HL-60 (cell line): ENCODE measurements around the gene IBTK.

Experiments
- POLR2AphosphoS5 ChIP-seq: IDR thresholded peaks from 2 replicates; pipeline ENCODE4 v1.6.1; 2012; ENCODE audit warnings: low read depth
- TF ChIP-seq, protein P1 (sequence below): IDR thresholded peaks from one replicate; pipeline ENCODE4 v1.5.1; 2011; ENCODE audit warnings: low read length, control low read depth, inconsistent platforms; ENCODE audit not compliant: insufficient read depth
- TF ChIP-seq, protein P2 (sequence below): IDR thresholded peaks from 2 replicates; pipeline ENCODE4 v1.6.1; 2012; ENCODE audit warnings: low read depth; ENCODE audit not compliant: insufficient replicate concordance

DNA sequence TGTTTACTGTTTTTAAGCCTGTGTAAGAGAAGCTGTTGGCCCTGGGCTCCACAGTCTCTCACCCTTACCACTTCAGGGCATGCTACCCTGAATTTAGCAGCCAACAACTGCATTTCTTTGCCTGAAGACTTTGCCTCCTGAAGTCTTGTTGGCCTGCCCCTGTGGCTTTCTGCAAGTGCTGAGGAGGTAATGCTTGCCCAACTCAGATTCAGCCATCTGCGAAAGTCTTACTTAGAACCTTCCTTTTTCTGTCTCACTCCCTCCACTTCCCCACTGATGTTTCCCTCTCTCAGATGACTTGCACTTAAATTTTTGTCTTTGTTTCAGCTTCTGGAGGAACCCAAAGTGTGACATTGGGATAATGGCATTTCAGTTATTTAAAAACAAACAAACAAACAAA lies 11.8 kb upstream of the IBTK start:
- TF ChIP-seq, protein P1, sequence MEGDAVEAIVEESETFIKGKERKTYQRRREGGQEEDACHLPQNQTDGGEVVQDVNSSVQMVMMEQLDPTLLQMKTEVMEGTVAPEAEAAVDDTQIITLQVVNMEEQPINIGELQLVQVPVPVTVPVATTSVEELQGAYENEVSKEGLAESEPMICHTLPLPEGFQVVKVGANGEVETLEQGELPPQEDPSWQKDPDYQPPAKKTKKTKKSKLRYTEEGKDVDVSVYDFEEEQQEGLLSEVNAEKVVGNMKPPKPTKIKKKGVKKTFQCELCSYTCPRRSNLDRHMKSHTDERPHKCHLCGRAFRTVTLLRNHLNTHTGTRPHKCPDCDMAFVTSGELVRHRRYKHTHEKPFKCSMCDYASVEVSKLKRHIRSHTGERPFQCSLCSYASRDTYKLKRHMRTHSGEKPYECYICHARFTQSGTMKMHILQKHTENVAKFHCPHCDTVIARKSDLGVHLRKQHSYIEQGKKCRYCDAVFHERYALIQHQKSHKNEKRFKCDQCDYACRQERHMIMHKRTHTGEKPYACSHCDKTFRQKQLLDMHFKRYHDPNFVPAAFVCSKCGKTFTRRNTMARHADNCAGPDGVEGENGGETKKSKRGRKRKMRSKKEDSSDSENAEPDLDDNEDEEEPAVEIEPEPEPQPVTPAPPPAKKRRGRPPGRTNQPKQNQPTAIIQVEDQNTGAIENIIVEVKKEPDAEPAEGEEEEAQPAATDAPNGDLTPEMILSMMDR: no peak
- TF ChIP-seq, protein P2, sequence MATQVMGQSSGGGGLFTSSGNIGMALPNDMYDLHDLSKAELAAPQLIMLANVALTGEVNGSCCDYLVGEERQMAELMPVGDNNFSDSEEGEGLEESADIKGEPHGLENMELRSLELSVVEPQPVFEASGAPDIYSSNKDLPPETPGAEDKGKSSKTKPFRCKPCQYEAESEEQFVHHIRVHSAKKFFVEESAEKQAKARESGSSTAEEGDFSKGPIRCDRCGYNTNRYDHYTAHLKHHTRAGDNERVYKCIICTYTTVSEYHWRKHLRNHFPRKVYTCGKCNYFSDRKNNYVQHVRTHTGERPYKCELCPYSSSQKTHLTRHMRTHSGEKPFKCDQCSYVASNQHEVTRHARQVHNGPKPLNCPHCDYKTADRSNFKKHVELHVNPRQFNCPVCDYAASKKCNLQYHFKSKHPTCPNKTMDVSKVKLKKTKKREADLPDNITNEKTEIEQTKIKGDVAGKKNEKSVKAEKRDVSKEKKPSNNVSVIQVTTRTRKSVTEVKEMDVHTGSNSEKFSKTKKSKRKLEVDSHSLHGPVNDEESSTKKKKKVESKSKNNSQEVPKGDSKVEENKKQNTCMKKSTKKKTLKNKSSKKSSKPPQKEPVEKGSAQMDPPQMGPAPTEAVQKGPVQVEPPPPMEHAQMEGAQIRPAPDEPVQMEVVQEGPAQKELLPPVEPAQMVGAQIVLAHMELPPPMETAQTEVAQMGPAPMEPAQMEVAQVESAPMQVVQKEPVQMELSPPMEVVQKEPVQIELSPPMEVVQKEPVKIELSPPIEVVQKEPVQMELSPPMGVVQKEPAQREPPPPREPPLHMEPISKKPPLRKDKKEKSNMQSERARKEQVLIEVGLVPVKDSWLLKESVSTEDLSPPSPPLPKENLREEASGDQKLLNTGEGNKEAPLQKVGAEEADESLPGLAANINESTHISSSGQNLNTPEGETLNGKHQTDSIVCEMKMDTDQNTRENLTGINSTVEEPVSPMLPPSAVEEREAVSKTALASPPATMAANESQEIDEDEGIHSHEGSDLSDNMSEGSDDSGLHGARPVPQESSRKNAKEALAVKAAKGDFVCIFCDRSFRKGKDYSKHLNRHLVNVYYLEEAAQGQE: no peak
- TF ChIP-seq POLR2AphosphoS5: 0 out of 2 replicates have a peak, but pooled peaks have one; percentile 23
